Activated CD4-positive, alpha-beta memory T cell treated with anti-CD3 and anti-CD28 coated beads, Interleukin-2, amount 10 ng/mL, durations not matched to agents 7 days and 5 days (primary cell): ENCODE measurements around the gene HSPB1. TPM values are rescaled to one million over a fixed set of nuclear protein-coding genes. Genes with fewer than 3 reads are reported as not detected.

Experiments used
- CTCF ChIA-PET: fragments of 350-600 bp; sonication (Branson Sonifier 250); formaldehyde crosslinking; loops from one replicate; lab custom pipeline; 2021; ENCODE audit warnings: antibody characterized with exemption, inconsistent platforms; lab: Charles Lee
- POLR2A ChIA-PET: fragments of 350-600 bp; sonication (Branson Sonifier 250); formaldehyde crosslinking; loops from one replicate; lab custom pipeline; 2021; ENCODE audit warnings: antibody characterized with exemption; lab: Charles Lee
- DNase-seq: peaks from one replicate; pipeline ENCODE4 v3.0.0-alpha.2; 2020
- H3K27ac Mint-ChIP-seq: one replicate; pipeline ENCODE4 v1.8.0; 2021; ENCODE audit warnings: mild to moderate bottlenecking, mixed read lengths
- H3K27me3 Mint-ChIP-seq: one replicate; pipeline ENCODE4 v1.8.0; 2021; ENCODE audit warnings: mixed read lengths
- H3K36me3 Mint-ChIP-seq: one replicate; pipeline ENCODE4 v1.8.0; 2021; ENCODE audit warnings: low read depth, mixed read lengths
- H3K4me1 Mint-ChIP-seq: one replicate; pipeline ENCODE4 v1.8.0; 2021; ENCODE audit warnings: mixed read lengths
- H3K4me3 Mint-ChIP-seq: one replicate; pipeline ENCODE4 v1.8.0; 2021; ENCODE audit warnings: mild to moderate bottlenecking, mixed read lengths
- H3K9me3 Mint-ChIP-seq: one replicate; pipeline ENCODE4 v1.8.0; 2021; ENCODE audit warnings: mixed read lengths
- total RNA-seq, 2 experiments: library from RNA; stranded (reverse); gene quantifications; one replicate each; pipeline ENCODE4 v1.2.3, GENCODE V29; 2021

The HSPB1 gene
- total RNA-seq, 2 experiments from 2014 or later = 33.7 to 38.4 TPM

DNA sequence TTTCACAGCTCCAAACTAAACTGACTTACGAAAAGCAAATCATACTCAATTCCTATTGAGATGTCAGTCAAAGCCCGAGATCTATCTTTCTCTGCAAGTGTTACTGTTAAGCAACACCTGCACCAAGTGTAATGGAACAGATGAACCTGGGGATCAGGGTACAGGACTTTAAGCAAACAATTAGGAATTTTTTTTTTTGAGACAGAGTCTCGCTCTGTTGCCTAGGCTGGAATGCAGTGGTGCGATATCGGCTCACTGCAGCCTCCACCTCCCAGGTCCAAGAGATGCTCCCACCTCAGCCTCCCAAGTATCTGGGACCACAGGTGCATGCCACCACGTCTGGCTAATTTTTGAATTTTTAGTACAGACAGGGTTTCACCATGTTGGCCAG, 41.5 kb downstream of the HSPB1 start:
- Mint-ChIP-seq H3K27ac (peak overlapping the region; percentile 13), H3K36me3 (peaks cover 71% of the 10 kb centered on the region), H3K9me3 (no peaks in the 10 kb centered on the region), H3K4me1 (peaks cover 65% of the 10 kb centered on the region), H3K4me3 (no peak overlapping the region), H3K27me3 (no peaks in the 10 kb centered on the region)
- ChIA-PET POLR2A (interaction anchor here (1.4 kb wide), 1 partner anchor 10 kb away, joined by 4 read pairs; no protein-coding TSS in a partner anchor), CTCF (no interaction called here)
- no peak for DNase-seq

GRCh38 chr7:76346097-76346496, 43.6 kb downstream of the HSPB1 start:
- CTCF ChIA-PET = no interaction called here
- H3K4me1 Mint-ChIP-seq = peaks cover 63% of the 10 kb centered on the region
- H3K27ac Mint-ChIP-seq = no peak overlapping the region
- DNase-seq = no peak
- no peaks in the 10 kb centered on the region for H3K27me3 Mint-ChIP-seq
- POLR2A ChIA-PET = no interaction called here
- H3K36me3 Mint-ChIP-seq = peaks cover 71% of the 10 kb centered on the region
- no peaks in the 10 kb centered on the region for H3K9me3 Mint-ChIP-seq
- H3K4me3 Mint-ChIP-seq = no peak overlapping the region

DNA sequence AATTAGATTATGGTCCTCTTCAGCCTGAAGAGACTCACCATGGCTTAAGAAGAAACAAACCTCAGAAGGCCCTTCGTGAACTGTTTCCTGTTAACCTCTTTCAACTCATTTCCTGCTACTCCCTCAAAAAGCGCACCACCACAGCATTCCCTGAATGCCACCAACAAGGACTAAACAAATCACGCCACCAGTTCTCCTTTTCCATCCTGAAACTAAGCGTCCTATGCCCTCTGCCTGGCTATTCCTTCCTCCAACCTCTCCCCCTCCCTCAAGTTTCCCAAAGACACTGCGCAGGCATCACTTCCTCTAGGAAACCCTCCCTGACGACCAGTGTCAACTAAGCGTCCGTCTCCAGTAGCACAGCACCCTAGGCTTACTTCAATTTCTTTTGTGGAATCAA, 44.3 kb downstream of the HSPB1 start:
- ChIA-PET POLR2A (interaction anchor here (1.7 kb wide), 1 partner anchor 28 kb away, joined by 8 read pairs; no protein-coding TSS in a partner anchor), CTCF (no interaction called here)
- H3K36me3 Mint-ChIP-seq = peaks cover 73% of the 10 kb centered on the region
- H3K27me3 Mint-ChIP-seq = no peaks in the 10 kb centered on the region
- peaks cover 66% of the 10 kb centered on the region for H3K4me1 Mint-ChIP-seq
- H3K9me3 Mint-ChIP-seq = no peaks in the 10 kb centered on the region
- H3K27ac Mint-ChIP-seq = peak overlapping the region; percentile 67
- H3K4me3 Mint-ChIP-seq = no peak overlapping the region
- no peak for DNase-seq

DNA sequence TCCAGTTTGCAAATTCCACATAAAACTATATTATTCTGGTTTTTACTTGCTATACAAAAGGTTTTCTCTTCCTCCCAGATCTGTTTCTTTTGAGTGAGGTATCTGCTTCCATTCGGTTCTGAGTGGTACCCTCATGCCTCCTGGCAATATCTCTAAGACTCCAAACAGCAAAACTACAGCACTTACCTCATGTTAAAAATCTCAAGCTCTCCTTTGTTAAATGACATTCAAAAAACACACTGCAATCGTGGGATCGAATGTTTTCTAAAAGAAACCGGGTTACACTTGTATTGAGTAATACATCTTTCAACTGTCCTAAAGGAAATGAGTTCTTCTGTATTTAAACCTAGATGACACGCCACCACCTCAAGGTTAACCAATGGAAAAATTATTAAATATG, 45.2 kb downstream of the HSPB1 start:
- no peak overlapping the region for H3K4me3 Mint-ChIP-seq
- no peak for DNase-seq
- no peaks in the 10 kb centered on the region for H3K27me3 Mint-ChIP-seq
- H3K27ac Mint-ChIP-seq = peak overlapping the region; percentile 67
- no peaks in the 10 kb centered on the region for H3K9me3 Mint-ChIP-seq
- CTCF ChIA-PET = no interaction called here
- peaks cover 66% of the 10 kb centered on the region for H3K4me1 Mint-ChIP-seq
- H3K36me3 Mint-ChIP-seq = peaks cover 73% of the 10 kb centered on the region
- POLR2A ChIA-PET = interaction anchor here (0.8 to 1.7 kb wide), 4 partner anchors 10 to 29 kb away, joined by 3 to 8 read pairs (median 3); partner anchors contain the start of gene YWHAG

- CTCF ChIA-PET = interaction anchor here (0.7 kb wide), 1 partner anchor 25 kb away, joined by 3 read pairs; no protein-coding TSS in a partner anchor
- Mint-ChIP-seq H3K4me3 (peak overlapping the region; percentile 12), H3K9me3 (no peaks in the 10 kb centered on the region), H3K36me3 (peaks cover 65% of the 10 kb centered on the region), H3K27ac (peak overlapping the region; percentile 18), H3K4me1 (peaks cover 61% of the 10 kb centered on the region), H3K27me3 (no peaks in the 10 kb centered on the region)
- POLR2A ChIA-PET = interaction anchor here (2.1 to 2.5 kb wide), 2 partner anchors 9 to 31 kb away, joined by 10 to 11 read pairs; partner anchors contain the start of gene YWHAG
- DNase-seq = no peak
Observed at GRCh38 chr7:76349313-76349885, 46.9 kb downstream of the HSPB1 start.

GRCh38 chr7:76351372-76351771, 48.9 kb downstream of the HSPB1 start:
- Mint-ChIP-seq H3K9me3 (no peaks in the 10 kb centered on the region), H3K36me3 (peaks cover 67% of the 10 kb centered on the region), H3K4me1 (peaks cover 68% of the 10 kb centered on the region), H3K4me3 (no peak overlapping the region), H3K27ac (no peak overlapping the region), H3K27me3 (no peaks in the 10 kb centered on the region)
- DNase-seq = no peak
- ChIA-PET POLR2A (interaction anchor here (2.5 to 11.4 kb wide), 2 partner anchors 7 to 33 kb away, joined by 11 to 136 read pairs; partner anchors contain the start of gene YWHAG), CTCF (interaction anchor here (0.9 to 1.6 kb wide), 3 partner anchors 9 to 25 kb away, joined by 3 to 7 read pairs (median 3); no protein-coding TSS in a partner anchor)

DNA sequence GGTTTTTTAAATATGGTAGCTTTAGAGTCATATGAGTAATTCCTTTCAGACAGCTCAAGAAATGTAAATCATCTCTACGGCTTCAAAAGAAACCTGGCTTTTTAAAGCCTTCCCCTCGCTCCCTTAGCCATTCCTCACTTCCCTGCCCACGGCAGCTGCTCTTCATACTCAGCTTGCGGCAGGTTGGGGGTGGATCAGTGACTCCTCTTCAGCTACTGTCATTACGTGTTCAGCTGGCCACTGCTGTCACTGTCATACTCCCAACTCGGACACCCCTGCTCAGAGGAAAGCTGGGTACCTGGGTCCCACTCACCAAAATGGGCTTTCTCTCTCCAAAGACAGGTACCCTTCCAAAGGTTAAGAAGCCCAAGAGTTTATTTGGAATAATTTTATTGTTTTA, 49.7 kb downstream of the HSPB1 start:
- ChIA-PET POLR2A (interaction anchor here (11.4 kb wide), 1 partner anchor 33 kb away, joined by 136 read pairs; no protein-coding TSS in a partner anchor), CTCF (interaction anchor here (0.9 to 1.6 kb wide), 3 partner anchors 8 to 26 kb away, joined by 3 to 7 read pairs (median 3); no protein-coding TSS in a partner anchor)
- DNase-seq = no peak
- Mint-ChIP-seq H3K27me3 (no peaks in the 10 kb centered on the region), H3K9me3 (no peaks in the 10 kb centered on the region), H3K4me1 (peaks cover 66% of the 10 kb centered on the region), H3K4me3 (no peak overlapping the region), H3K27ac (no peak overlapping the region), H3K36me3 (peaks cover 65% of the 10 kb centered on the region)

DNA sequence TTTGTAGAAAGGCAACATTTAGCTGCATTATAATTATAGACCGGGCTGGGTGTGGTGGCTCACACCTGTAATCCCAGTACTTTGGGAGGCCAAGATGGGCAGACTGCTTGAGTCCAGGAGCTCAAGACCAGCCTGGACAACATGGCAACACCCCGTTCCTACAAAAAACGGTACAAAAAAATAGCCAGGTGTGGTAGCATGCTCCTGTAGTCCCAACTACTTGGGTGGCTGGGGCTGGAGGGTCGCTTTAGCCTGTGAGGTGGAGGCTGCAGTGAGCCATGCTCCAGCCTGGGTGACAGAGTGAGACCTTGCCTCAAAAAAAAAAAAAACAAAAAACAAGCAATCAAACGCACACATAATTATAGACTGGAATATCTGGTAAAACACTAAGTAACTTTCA, 51.3 kb downstream of the HSPB1 start:
- CTCF ChIA-PET = interaction anchor here (1.2 to 1.6 kb wide), 2 partner anchors 33 to 35 kb away, joined by 3 read pairs; no protein-coding TSS in a partner anchor
- DNase-seq = no peak
- Mint-ChIP-seq H3K9me3 (no peaks in the 10 kb centered on the region), H3K27ac (no peak overlapping the region), H3K36me3 (peaks cover 67% of the 10 kb centered on the region), H3K4me1 (peaks cover 62% of the 10 kb centered on the region), H3K27me3 (no peaks in the 10 kb centered on the region), H3K4me3 (no peak overlapping the region)
- POLR2A ChIA-PET = interaction anchor here (1.1 to 11.4 kb wide), 4 partner anchors 10 to 35 kb away, joined by 3 to 136 read pairs (median 4); no protein-coding TSS in a partner anchor

Other genes starting within 250 kb of the HSPB1 start
- gene SRRM3, start 100.8 kb upstream of the HSPB1 start, total RNA-seq = not detected
- gene YWHAG, start 56.3 kb downstream of the HSPB1 start, total RNA-seq = 10 to 100 TPM; 83.1 to 84.8 TPM
- under 1 TPM in 1 of 2 experiments, not detected in 1; 0.30 TPM for gene SSC4D, start 107.0 kb downstream of the HSPB1 start, total RNA-seq
- 1 to 10 TPM; 6.7 to 9.3 TPM for gene ZP3, start 122.3 kb downstream of the HSPB1 start, total RNA-seq
- gene DTX2, start 159.0 kb downstream of the HSPB1 start, total RNA-seq = 10 to 100 TPM; 28.0 to 35.3 TPM
- gene UPK3B, start 207.9 kb downstream of the HSPB1 start, total RNA-seq = 1 to 10 TPM in 1 of 2 experiments, under 1 TPM in 1; 0.83 to 1.7 TPM
- gene SPDYE16, start 240.6 kb downstream of the HSPB1 start, total RNA-seq = under 1 TPM; 0.18 to 0.25 TPM